MM.1S (cell line): ENCODE results near the gene CHCT1.

Source experiments
- EZH2phosphoT487 ChIP-seq: fragments of 300-600 bp; sonication (generic); IDR thresholded peaks from 2 replicates; pipeline ENCODE4 v1.6.1; 2018; ENCODE audit warnings: antibody characterized with exemption, low read length
- TF ChIP-seq, protein P1 (sequence below): fragments of 300-600 bp; sonication (generic); IDR thresholded peaks from 2 replicates; pipeline ENCODE4 v1.5.1; 2016; ENCODE audit warnings: antibody characterized with exemption, low read length, mixed read lengths

- no peak for TF ChIP-seq EZH2phosphoT487
- TF ChIP-seq, protein P1, sequence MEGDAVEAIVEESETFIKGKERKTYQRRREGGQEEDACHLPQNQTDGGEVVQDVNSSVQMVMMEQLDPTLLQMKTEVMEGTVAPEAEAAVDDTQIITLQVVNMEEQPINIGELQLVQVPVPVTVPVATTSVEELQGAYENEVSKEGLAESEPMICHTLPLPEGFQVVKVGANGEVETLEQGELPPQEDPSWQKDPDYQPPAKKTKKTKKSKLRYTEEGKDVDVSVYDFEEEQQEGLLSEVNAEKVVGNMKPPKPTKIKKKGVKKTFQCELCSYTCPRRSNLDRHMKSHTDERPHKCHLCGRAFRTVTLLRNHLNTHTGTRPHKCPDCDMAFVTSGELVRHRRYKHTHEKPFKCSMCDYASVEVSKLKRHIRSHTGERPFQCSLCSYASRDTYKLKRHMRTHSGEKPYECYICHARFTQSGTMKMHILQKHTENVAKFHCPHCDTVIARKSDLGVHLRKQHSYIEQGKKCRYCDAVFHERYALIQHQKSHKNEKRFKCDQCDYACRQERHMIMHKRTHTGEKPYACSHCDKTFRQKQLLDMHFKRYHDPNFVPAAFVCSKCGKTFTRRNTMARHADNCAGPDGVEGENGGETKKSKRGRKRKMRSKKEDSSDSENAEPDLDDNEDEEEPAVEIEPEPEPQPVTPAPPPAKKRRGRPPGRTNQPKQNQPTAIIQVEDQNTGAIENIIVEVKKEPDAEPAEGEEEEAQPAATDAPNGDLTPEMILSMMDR: no peak
Observed at GRCh38 chr17:60412701-60413100, 9.6 kb upstream of the CHCT1 start.
